SK-N-SH (cell line): Measurements from ENCODE around the gene PSMB11. TPM values are rescaled to one million over a fixed set of nuclear protein-coding genes. Genes with fewer than 3 reads are reported as not detected.
"Not testable (repeated sequence)": the region's sequence is repeated elsewhere in the genome, so short reads cannot be mapped to it uniquely, and the experiment has no call there.

ENCODE experiments used
- CTCF ChIA-PET: fragments of 300-600, 350-600 bp; formaldehyde crosslinking; extraction: SDS; loops from one replicate; lab custom pipeline; 2021; lab: Yijun Ruan, JAX
- POLR2A ChIA-PET: fragments of 350-600 bp; sonication (Branson Sonifier 250); formaldehyde crosslinking; extraction: SDS; loops from one replicate; lab custom pipeline; 2020; ENCODE audit warnings: antibody characterized with exemption, inconsistent platforms; lab: Yijun Ruan, JAX
- DNase-seq: peaks from one replicate; pipeline ENCODE4 v3.0.0; 2012
- H2AFZ ChIP-seq: fragments of 200-600 bp; sonication (generic); 2 replicates; pipeline ENCODE4 v1.8.1; 2016; ENCODE audit warnings: antibody characterized with exemption, mild to moderate bottlenecking, low read depth
- H3F3A ChIP-seq: fragments of 200-600 bp; sonication (generic); replicated peaks from 2 replicates; pipeline ENCODE3; 2016; ENCODE audit warnings: antibody characterized with exemption, mild to moderate bottlenecking; ENCODE audit not compliant: insufficient read depth
- H3K27ac ChIP-seq, 2 experiments: fragments of 200-500 bp in 1 of 2; fragments of 200-600 bp in 1 of 2; sonication (Bioruptor generic) in 1 of 2; sonication (generic), shearing (Covaris generic) in 1 of 2; 2 replicates each; pipeline versions ENCODE4 v1.5.1 to v1.6.1; 2014 to 2016; ENCODE audit warnings: low read depth in 2 of 2, inconsistent platforms in 1 of 2, low read length in 1 of 2, mild to moderate bottlenecking in 1 of 2, mixed read lengths in 1 of 2
- H3K27me3 ChIP-seq: fragments of 200-600 bp; sonication (generic), shearing (Covaris generic); 2 replicates; pipeline ENCODE4 v1.6.1; 2016; ENCODE audit warnings: mixed run types; ENCODE audit not compliant: insufficient read depth
- H3K36me3 ChIP-seq, 2 experiments: fragments of 200-500 bp in 1 of 2; fragments of 200-600 bp in 1 of 2; sonication (Bioruptor generic) in 1 of 2; sonication (generic) in 1 of 2; replicated peaks in 1 of 2; 2 replicates each; pipeline versions ENCODE3 to v1.5.1; 2014 to 2016; ENCODE audit warnings: low read length in 1 of 2, mild to moderate bottlenecking in 1 of 2; ENCODE audit not compliant: insufficient read depth in 2 of 2, control insufficient read depth in 1 of 2
- H3K4me1 ChIP-seq, 2 experiments: fragments of 200-500 bp in 1 of 2; fragments of 200-600 bp in 1 of 2; sonication (Bioruptor generic) in 1 of 2; sonication (generic), shearing (Covaris generic) in 1 of 2; 2 replicates each; pipeline versions ENCODE4 v1.5.1 to v1.6.1; 2014 to 2016; ENCODE audit warnings: low read depth in 1 of 2, low read length in 1 of 2, mixed run types in 1 of 2; ENCODE audit not compliant: insufficient read depth in 2 of 2, control insufficient read depth in 1 of 2
- H3K4me2 ChIP-seq: fragments of 200-600 bp; sonication (generic), shearing (Covaris generic); 2 replicates; pipeline ENCODE4 v1.6.1; 2017; ENCODE audit warnings: mixed run types
- H3K4me3 ChIP-seq, 2 experiments: fragments of 200-500 bp in 1 of 2; fragments of 200-600 bp in 1 of 2; sonication (Bioruptor generic) in 1 of 2; sonication (generic), shearing (Covaris generic) in 1 of 2; 2 replicates each; pipeline versions ENCODE4 v1.5.1 to v1.8.1; 2014 to 2016; ENCODE audit warnings: low read depth in 2 of 2, inconsistent platforms in 1 of 2, low read length in 1 of 2, mild to moderate bottlenecking in 1 of 2, mixed read lengths in 1 of 2, moderate library complexity in 1 of 2
- H3K79me2 ChIP-seq: fragments of 200-600 bp; sonication (generic); 2 replicates; pipeline ENCODE4 v1.8.1; 2017; ENCODE audit warnings: mild to moderate bottlenecking; ENCODE audit not compliant: insufficient read depth
- H3K9ac ChIP-seq: fragments of 200-600 bp; sonication (generic); 2 replicates; pipeline ENCODE4 v1.6.1; 2017; ENCODE audit warnings: mixed run types
- H3K9me2 ChIP-seq: fragments of 200-600 bp; sonication (generic); 2 replicates; pipeline ENCODE4 v1.6.1; 2017; ENCODE audit warnings: mixed run types
- H3K9me3 ChIP-seq: fragments of 200-600 bp; sonication (generic); 2 replicates; pipeline ENCODE4 v1.6.1; 2017; ENCODE audit warnings: mixed run types, mild to moderate bottlenecking, moderate library complexity
- H4K20me1 ChIP-seq: fragments of 200-600 bp; sonication (generic); 2 replicates; pipeline ENCODE4 v1.6.1; 2017; ENCODE audit warnings: mild to moderate bottlenecking, mixed run types; ENCODE audit not compliant: insufficient read depth
- JUND ChIP-seq: IDR thresholded peaks from 2 replicates; pipeline ENCODE4 v1.4.0; 2012
- MAX ChIP-seq: IDR thresholded peaks from 2 replicates; pipeline ENCODE4 v1.4.0; 2012; ENCODE audit warnings: low read depth
- NRF1 ChIP-seq: IDR thresholded peaks from 2 replicates; pipeline ENCODE4 v1.6.1; 2012; ENCODE audit warnings: low read depth, mild to moderate bottlenecking, low read length
- POLR2AphosphoS5 ChIP-seq: IDR thresholded peaks from 2 replicates; pipeline ENCODE4 v1.6.1; 2012; ENCODE audit warnings: low read depth, low read length
- RAD21 ChIP-seq: IDR thresholded peaks from 2 replicates; pipeline ENCODE4 v1.6.1; 2012; ENCODE audit warnings: mild to moderate bottlenecking, low read length
- RCOR1 ChIP-seq: fragments of 150-350 bp; IDR thresholded peaks from 2 replicates; pipeline ENCODE4 v1.6.1; 2017; ENCODE audit warnings: antibody characterized with exemption, low read length
- REST ChIP-seq: IDR thresholded peaks from 2 replicates; pipeline ENCODE4 v1.6.1; 2012; ENCODE audit warnings: mild to moderate bottlenecking, low read depth, low read length, moderate library complexity
- RXRA ChIP-seq: IDR thresholded peaks from 2 replicates; pipeline ENCODE4 v1.4.0; 2012; ENCODE audit warnings: low read depth, mild to moderate bottlenecking, borderline replicate concordance
- SIN3A ChIP-seq: IDR thresholded peaks from 2 replicates; pipeline ENCODE4 v1.6.1; 2012; ENCODE audit warnings: low read depth, mild to moderate bottlenecking, low read length, moderate library complexity, borderline replicate concordance
- USF2 ChIP-seq: fragments of 150-350 bp; IDR thresholded peaks from 2 replicates; pipeline ENCODE4 v1.6.1; 2017; ENCODE audit warnings: antibody characterized with exemption, low read length, low read depth, borderline replicate concordance
- ZBTB33 ChIP-seq: IDR thresholded peaks from 2 replicates; pipeline ENCODE4 v1.4.0; 2012; ENCODE audit warnings: low read depth, borderline replicate concordance
- WGBS: methylation state at CpG from one replicate; pipeline ENCODE4 v1.1.6; 2017; ENCODE audit warnings: low lambda C conversion rate; 5-methylcytosine and 5-hydroxymethylcytosine counted together
- polyA plus RNA-seq, 3 experiments: library from polyadenylated mRNA; depleted of rRNA; stranded (reverse); fragments of >200 nt; gene quantifications; 2 replicates each; pipeline ENCODE4 v1.2.3, GENCODE V29; 2012

Gene PSMB11
- polyA plus RNA-seq, 1 of the 3 experiments (the other 2 are of a cell fraction): not detected

- no peaks in the 10 kb centered on the region for H3K27me3 ChIP-seq
- H3K9ac ChIP-seq: no peak overlapping the region
- WGBS: 94% methylated on average over 3 of the region's 3 CpGs
- H3K79me2 ChIP-seq: 0 out of 2 replicates have a peak, but pooled peaks cover 3% of the 10 kb centered on the region
- no peaks in the 10 kb centered on the region for H3K36me3 ChIP-seq
- H4K20me1 ChIP-seq: no peaks in the 10 kb centered on the region
- H2AFZ ChIP-seq: no peak overlapping the region
- CTCF ChIA-PET: interaction anchor here (6.0 to 34.9 kb wide), 2 partner anchors 16 to 50 kb away, joined by 39 to 1566 read pairs; partner anchors contain the start of genes CDH24 and PSMB11
- H3K9me2 ChIP-seq: no peaks in the 10 kb centered on the region
- peaks cover 10 to 15% of the 10 kb centered on the region in 2 experiments for H3K4me1 ChIP-seq
- TF ChIP-seq RAD21 (no peak), RCOR1 (no peak), MAX (no peak), ZBTB33 (no peak), SIN3A (no peak), REST (no peak), JUND (no peak), POLR2AphosphoS5 (no peak), USF2 (no peak), RXRA (no peak), NRF1 (no peak)
- TF ChIP-seq, all 33 proteins: peak for 0
- H3K27ac ChIP-seq: no peak overlapping the region
- no peaks in the 10 kb centered on the region for H3K9me3 ChIP-seq
- DNase-seq: no peak
- POLR2A ChIA-PET: no interaction called here
- no peak overlapping the region for H3K4me2 ChIP-seq
- no peak overlapping the region for H3K4me3 ChIP-seq
- H3F3A ChIP-seq: peaks cover 13% of the 10 kb centered on the region
These were observed 39.4 kb upstream of the PSMB11 start for GRCh38 chr14:23002592-23002991.

GRCh38 chr14:23004274-23004673 is 37.7 kb upstream of the PSMB11 start:
- H3K79me2 ChIP-seq, H3K9me2 ChIP-seq, H3K4me3 ChIP-seq, H4K20me1 ChIP-seq, H3K27me3 ChIP-seq, H2AFZ ChIP-seq, H3K4me2 ChIP-seq, POLR2A ChIA-PET, H3K9me3 ChIP-seq, DNase-seq, H3K36me3 ChIP-seq, H3K27ac ChIP-seq, H3K9ac ChIP-seq: not testable (repeated sequence)
- Histone ChIP-seq H3F3A (peaks cover 19% of the 10 kb centered on the region), H3K4me1 (peaks cover 4 to 14% of the 10 kb centered on the region in 2 experiments)
- CTCF ChIA-PET: interaction anchor here (2.3 to 34.9 kb wide), 3 partner anchors 10 to 49 kb away, joined by 9 to 1566 read pairs (median 39); partner anchors contain the start of genes CDH24 and PSMB11
- 98% methylated on average over 4 of the region's 4 CpGs for WGBS
